Ovary (tissue), 3 donors: Measurements from ENCODE around the gene HOMER2.

Experiments
- CTCF ChIP-seq, 3 donors: fragments of 450-650 bp in 2 of 3; fragments of 200-600 bp in 1 of 3; IDR thresholded peaks; one replicate each; pipeline versions ENCODE4 v1.5.1 to v1.8.0; 2016 to 2022; ENCODE audit warnings: antibody characterized with exemption in 3 of 3, mild to moderate bottlenecking in 1 of 3
- EP300 ChIP-seq: sonication (generic); formaldehyde crosslinking; IDR thresholded peaks from one replicate; pipeline ENCODE4 v1.6.1; 2017; ENCODE audit warnings: antibody characterized with exemption
- POLR2A ChIP-seq: fragments of 450-650 bp; IDR thresholded peaks from one replicate; pipeline ENCODE4 v1.6.1; 2017; ENCODE audit warnings: antibody characterized with exemption, mild to moderate bottlenecking, moderate library complexity
- donor health status: DM: no; HTN: no; CAD: no.

GRCh38 chr15:82980981-82981380 is 28.5 kb upstream of the HOMER2 start:
- TF ChIP-seq POLR2A (no peak), CTCF (IDR thresholded peaks at IDR 0.05) (no peak), EP300 (no peak)
